ENCODE measurements around the gene LRRC10B.
"Not testable (repeated sequence)": the region's sequence is repeated elsewhere in the genome, so short reads cannot be mapped to it uniquely, and the experiment has no call there.

Gene LRRC10B

GRCh38 chr11:61507962-61508861 lies at the start of gene LRRC10B:
TSS of gene LRRC10B (plus strand) at chr11:61508749. CDS start at chr11:61508999, 250 bp downstream.
- peak; percentile 84 for DNase-seq
- in situ Hi-C loops (cut with MboI; ENCODE audit: low pct_unique_long_range_greater_than_20kb, low sequenced_read_pairs): no loop called here

- in situ Hi-C loops (cut with MboI; ENCODE audit: low pct_unique_long_range_greater_than_20kb, low sequenced_read_pairs): no loop called here
- DNase-seq: no peak
These were observed 48.1 kb upstream of the LRRC10B start for GRCh38 chr11:61460474-61460881.

GRCh38 chr11:61460986-61461385 lies 47.6 kb upstream of the LRRC10B start:
- in situ Hi-C loops (cut with MboI; ENCODE audit: low pct_unique_long_range_greater_than_20kb, low sequenced_read_pairs): no loop called here
- DNase-seq: no peak

- in situ Hi-C loops (cut with MboI; ENCODE audit: low pct_unique_long_range_greater_than_20kb, low sequenced_read_pairs); DNase-seq: not testable (repeated sequence)
These were observed 40.9 kb upstream of the LRRC10B start for GRCh38 chr11:61467602-61468001.

GRCh38 chr11:61468002-61468401 lies 40.5 kb upstream of the LRRC10B start:
- in situ Hi-C loops (cut with MboI; ENCODE audit: low pct_unique_long_range_greater_than_20kb, low sequenced_read_pairs): no loop called here
- DNase-seq: no peak

- in situ Hi-C loops (cut with MboI; ENCODE audit: low pct_unique_long_range_greater_than_20kb, low sequenced_read_pairs): no loop called here
- DNase-seq: no peak
These were observed 36.3 kb upstream of the LRRC10B start for GRCh38 chr11:61472282-61472681.

- no peak for DNase-seq
- in situ Hi-C loops (cut with MboI; ENCODE audit: low pct_unique_long_range_greater_than_20kb, low sequenced_read_pairs): no loop called here
These were observed 35.7 kb upstream of the LRRC10B start for GRCh38 chr11:61472868-61473267.

- in situ Hi-C loops (cut with MboI; ENCODE audit: low pct_unique_long_range_greater_than_20kb, low sequenced_read_pairs): no loop called here
- DNase-seq: no peak
These were observed 35.1 kb upstream of the LRRC10B start for GRCh38 chr11:61473370-61474012.

- DNase-seq: no peak
- in situ Hi-C loops (cut with MboI; ENCODE audit: low pct_unique_long_range_greater_than_20kb, low sequenced_read_pairs): no loop called here
These were observed 34.4 kb upstream of the LRRC10B start for GRCh38 chr11:61474013-61474643.

- DNase-seq: no peak
- in situ Hi-C loops (cut with MboI; ENCODE audit: low pct_unique_long_range_greater_than_20kb, low sequenced_read_pairs): no loop called here
These were observed 33.1 kb upstream of the LRRC10B start for GRCh38 chr11:61475433-61475832.

- no peak for DNase-seq
- in situ Hi-C loops (cut with MboI; ENCODE audit: low pct_unique_long_range_greater_than_20kb, low sequenced_read_pairs): no loop called here
These were observed 32.2 kb upstream of the LRRC10B start for GRCh38 chr11:61476371-61476770.

GRCh38 chr11:61477126-61477525 lies 31.4 kb upstream of the LRRC10B start:
- in situ Hi-C loops (cut with MboI; ENCODE audit: low pct_unique_long_range_greater_than_20kb, low sequenced_read_pairs): no loop called here

GRCh38 chr11:61477727-61478148 lies 30.8 kb upstream of the LRRC10B start:
- in situ Hi-C loops (cut with MboI; ENCODE audit: low pct_unique_long_range_greater_than_20kb, low sequenced_read_pairs): no loop called here
- DNase-seq: peak; percentile 57

More at GRCh38 chr11:61477126-61477525, 31.4 kb upstream of the LRRC10B start:
- no peak for DNase-seq

GRCh38 chr11:61479360-61480058 lies 29.0 kb upstream of the LRRC10B start:
- in situ Hi-C loops (cut with MboI; ENCODE audit: low pct_unique_long_range_greater_than_20kb, low sequenced_read_pairs); DNase-seq: not testable (repeated sequence)

- in situ Hi-C loops (cut with MboI; ENCODE audit: low pct_unique_long_range_greater_than_20kb, low sequenced_read_pairs): no loop called here
- DNase-seq: no peak
These were observed 28.1 kb upstream of the LRRC10B start for GRCh38 chr11:61480261-61480993.

- peak; percentile 15 for DNase-seq
- in situ Hi-C loops (cut with MboI; ENCODE audit: low pct_unique_long_range_greater_than_20kb, low sequenced_read_pairs): no loop called here
These were observed 27.6 kb upstream of the LRRC10B start for GRCh38 chr11:61480994-61481335.

- DNase-seq: no peak
- in situ Hi-C loops (cut with MboI; ENCODE audit: low pct_unique_long_range_greater_than_20kb, low sequenced_read_pairs): no loop called here
These were observed 26.7 kb upstream of the LRRC10B start for GRCh38 chr11:61481806-61482205.

- in situ Hi-C loops (cut with MboI; ENCODE audit: low pct_unique_long_range_greater_than_20kb, low sequenced_read_pairs): no loop called here
- DNase-seq: peak; percentile 27
These were observed 26.0 kb upstream of the LRRC10B start for GRCh38 chr11:61482513-61482912.

- DNase-seq: no peak
- in situ Hi-C loops (cut with MboI; ENCODE audit: low pct_unique_long_range_greater_than_20kb, low sequenced_read_pairs): no loop called here
These were observed 24.0 kb upstream of the LRRC10B start for GRCh38 chr11:61484541-61484940.

Data from KBM-7 (cell line).